Superior temporal gyrus (tissue), 1 donor: ENCODE results near the gene NOA1.
"Not testable (repeated sequence)": the region's sequence is repeated elsewhere in the genome, so short reads cannot be mapped to it uniquely, and the experiment has no call there.

Source experiments
- DNase-seq: peaks from one replicate; pipeline ENCODE4 v3.0.0-alpha.2; 2016; ENCODE audit errors: extremely low spot score

NOA1 gene

DNA sequence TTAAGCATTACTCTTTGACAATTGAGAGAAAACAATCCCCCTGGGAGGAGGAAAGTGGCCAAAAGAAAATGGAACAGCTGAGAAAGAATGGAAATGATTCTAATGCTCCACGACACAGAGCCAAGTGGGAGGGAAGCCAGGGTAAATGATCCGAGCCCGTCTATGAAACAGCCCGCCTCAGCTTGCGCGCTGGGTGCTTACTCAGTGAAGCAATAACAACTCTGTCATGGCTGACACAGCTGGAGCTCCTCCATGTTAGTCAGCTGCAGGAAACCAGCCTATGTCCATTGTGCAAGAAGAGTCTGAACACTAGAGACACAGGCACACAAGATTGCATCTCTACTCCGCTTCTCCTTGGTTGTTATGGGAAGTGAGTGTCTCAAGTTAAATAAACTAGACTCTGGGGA, 19.3 kb downstream of the NOA1 start:
- DNase-seq = peak; percentile 60

DNA sequence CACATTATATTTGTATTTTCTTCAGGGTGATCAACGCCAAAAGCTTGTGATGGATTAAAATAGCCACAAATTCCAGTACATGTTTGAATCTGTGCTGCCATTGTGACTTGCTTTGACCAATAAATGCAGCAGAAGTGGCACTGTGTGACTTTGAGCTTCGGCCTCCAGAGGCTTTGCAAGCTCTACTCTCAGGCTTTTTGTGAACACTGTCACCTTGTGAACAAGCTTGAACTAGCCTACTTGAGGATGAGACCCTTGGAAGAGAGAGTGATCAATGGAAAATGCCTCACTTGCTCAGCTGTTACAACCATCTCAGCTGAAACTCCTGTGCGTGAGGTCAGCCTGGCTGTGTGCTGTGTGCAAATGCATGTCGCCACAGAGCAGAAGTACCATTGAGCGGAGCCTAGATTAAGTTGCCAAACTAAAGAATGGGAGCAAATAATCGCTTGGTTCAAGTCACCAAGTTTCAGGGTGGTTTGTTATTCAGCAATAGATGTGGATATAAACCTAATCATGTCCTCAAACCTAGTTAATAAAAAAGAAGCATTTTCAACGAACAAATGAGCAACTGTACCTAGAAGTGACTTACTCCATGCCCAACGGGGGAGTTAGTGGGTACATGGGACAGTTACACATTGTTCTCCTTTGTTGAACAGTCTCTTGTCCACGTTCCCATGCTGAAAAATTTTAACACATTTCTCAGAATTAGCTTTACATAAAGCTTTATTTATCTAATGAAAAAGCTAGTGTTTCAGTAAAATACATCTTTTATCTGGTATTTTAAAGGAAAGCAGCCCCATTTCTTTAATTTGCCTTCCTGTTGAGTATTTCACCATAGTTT, 23.5 kb downstream of the NOA1 start:
- DNase-seq = peak; percentile 79

GRCh38 chr4:56941403-56941802, 36.0 kb downstream of the NOA1 start:
- DNase-seq = no peak

- no peak for DNase-seq
Observed at GRCh38 chr4:56940971-56941370, 36.4 kb downstream of the NOA1 start.

DNA sequence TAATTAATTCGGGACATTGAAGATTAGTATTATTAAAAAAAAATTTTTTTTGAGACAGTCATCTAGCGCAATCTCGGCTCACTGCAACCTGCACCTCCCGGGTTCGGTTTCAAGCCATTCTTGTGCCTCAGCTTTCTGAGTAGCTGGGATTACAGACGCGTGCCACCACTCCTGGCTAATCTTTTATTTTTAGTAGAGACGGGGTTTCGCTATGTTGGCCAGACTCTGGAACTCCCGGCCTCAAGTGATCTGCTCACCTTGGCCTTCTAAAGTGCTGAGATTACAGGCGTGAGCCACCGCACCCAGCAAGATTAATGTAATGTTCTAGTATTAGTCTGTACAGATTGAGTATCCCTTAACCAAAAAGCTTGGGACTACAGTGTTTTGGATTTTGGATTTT, 37.0 kb downstream of the NOA1 start:
- DNase-seq = no peak

GRCh38 chr4:56939826-56940225, 37.6 kb downstream of the NOA1 start:
- DNase-seq = not testable (repeated sequence)

DNA sequence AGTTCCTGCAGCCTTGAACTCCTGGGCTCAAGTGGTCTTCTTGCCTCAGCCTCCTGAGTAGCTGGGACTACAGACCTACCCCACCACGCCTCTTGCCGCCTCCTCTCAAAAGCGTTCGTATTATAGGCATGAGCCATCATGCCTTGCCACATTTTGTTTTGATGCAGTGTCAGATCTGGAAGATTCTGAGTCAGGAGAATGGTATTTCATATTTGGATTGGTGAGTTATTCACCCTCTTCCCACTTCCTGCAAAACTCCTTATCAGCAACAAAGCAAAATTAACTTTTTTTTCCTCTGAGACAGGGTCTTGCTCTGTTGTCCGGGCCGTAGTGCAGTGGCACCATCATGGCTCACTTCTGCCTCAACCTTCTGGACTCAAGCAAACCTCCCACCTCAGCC, 40.1 kb downstream of the NOA1 start:
- no peak for DNase-seq

DNA sequence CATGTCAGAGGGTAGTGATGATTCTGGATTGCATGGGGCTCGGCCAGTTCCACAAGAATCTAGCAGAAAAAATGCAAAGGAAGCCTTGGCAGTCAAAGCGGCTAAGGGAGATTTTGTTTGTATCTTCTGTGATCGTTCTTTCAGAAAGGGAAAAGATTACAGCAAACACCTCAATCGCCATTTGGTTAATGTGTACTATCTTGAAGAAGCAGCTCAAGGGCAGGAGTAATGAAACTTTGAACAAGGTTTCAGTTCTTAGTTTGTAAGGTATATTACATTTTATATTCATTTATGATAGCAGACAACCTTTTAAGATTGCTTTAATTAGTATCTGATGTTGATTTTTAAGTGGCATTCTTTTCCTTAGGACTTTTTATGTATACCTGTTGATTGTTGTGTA, 45.5 kb downstream of the NOA1 start:
- no peak for DNase-seq

DNA sequence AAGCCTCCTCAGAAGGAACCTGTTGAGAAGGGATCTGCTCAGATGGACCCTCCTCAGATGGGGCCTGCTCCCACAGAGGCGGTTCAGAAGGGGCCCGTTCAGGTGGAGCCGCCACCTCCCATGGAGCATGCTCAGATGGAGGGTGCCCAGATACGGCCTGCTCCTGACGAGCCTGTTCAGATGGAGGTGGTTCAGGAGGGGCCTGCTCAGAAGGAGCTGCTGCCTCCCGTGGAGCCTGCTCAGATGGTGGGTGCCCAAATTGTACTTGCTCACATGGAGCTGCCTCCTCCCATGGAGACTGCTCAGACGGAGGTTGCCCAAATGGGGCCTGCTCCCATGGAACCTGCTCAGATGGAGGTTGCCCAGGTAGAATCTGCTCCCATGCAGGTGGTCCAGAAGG, 46.8 kb downstream of the NOA1 start:
- DNase-seq = no peak

DNA sequence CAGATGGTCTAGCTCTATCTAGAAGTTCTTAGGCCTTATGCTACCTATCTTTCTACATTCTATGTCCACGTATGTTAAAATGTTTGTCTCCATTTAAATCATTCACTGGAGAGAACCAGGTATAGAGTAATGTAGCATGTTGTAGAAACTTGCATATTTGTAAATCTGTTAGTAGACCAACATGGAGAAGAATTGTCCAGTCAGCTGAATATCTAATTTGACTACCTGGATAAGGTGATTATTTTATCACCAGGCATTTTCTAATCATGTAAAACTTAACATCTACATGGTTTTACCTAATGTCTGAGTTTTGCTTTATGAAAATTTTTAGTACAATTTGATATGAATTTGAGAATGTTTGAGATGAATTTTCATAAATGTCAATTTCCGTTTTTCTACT, 50.2 kb downstream of the NOA1 start:
- no peak for DNase-seq

DNA sequence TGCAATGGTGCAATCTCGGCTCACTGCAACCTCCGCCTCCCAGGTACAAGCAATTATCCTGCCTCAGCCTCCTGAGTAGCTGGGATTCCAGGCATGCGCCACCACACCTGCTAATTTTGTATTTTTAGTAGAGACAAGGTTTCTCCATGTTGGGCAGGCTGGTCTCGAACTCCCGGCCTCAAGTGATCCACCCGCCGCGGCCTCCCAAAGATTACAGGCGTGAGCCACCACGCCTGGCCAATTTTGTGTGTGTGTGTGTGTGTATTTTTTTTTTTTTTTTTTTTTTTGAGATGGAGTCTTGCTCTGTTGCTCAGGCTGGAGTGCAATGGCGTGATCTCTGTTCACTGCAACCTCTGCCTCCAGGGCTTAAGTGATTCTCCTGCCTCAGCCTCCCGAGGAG, 62.4 kb downstream of the NOA1 start:
- DNase-seq = not testable (repeated sequence)

GRCh38 chr4:56914336-56914735, 63.1 kb downstream of the NOA1 start:
- no peak for DNase-seq
